OCI-LY3 (cell line): ENCODE measurements around the gene AGO3.
"Not testable (repeated sequence)": the region's sequence is repeated elsewhere in the genome, so short reads cannot be mapped to it uniquely, and the experiment has no call there.

ENCODE experiments used
- EZH2phosphoT487 ChIP-seq: fragments of 200-600 bp; shearing (Covaris generic); IDR thresholded peaks from 2 replicates; pipeline ENCODE4 v1.6.1; 2018; ENCODE audit warnings: antibody characterized with exemption, mixed run types, low read depth
- TF ChIP-seq, protein P1 (sequence below): fragments of 200-600, 300-600 bp; sonication (generic); IDR thresholded peaks from 2 replicates; pipeline ENCODE4 v1.5.1; 2014; ENCODE audit warnings: antibody characterized with exemption, low read length, low read depth

DNA sequence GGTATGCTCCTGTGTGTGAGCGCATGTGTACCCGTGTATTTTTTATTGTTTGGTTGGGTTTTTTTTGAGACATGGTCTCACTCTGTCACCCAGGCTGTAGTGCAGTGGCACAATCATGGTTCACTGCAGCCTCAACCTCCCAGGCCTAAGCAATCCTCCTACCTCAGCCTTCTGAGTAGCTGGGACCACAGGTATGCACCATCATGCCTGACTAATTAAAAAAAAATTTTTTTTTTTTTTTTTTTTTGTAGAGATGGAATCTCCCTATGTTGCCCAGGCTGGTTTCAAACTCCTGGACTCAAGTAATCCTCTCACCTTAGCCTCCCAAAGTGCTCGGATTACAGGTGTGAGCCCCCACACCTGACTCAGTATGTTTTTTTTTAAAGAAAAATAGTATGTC, 41.7 kb downstream of the AGO3 start:
- TF ChIP-seq, protein P1, sequence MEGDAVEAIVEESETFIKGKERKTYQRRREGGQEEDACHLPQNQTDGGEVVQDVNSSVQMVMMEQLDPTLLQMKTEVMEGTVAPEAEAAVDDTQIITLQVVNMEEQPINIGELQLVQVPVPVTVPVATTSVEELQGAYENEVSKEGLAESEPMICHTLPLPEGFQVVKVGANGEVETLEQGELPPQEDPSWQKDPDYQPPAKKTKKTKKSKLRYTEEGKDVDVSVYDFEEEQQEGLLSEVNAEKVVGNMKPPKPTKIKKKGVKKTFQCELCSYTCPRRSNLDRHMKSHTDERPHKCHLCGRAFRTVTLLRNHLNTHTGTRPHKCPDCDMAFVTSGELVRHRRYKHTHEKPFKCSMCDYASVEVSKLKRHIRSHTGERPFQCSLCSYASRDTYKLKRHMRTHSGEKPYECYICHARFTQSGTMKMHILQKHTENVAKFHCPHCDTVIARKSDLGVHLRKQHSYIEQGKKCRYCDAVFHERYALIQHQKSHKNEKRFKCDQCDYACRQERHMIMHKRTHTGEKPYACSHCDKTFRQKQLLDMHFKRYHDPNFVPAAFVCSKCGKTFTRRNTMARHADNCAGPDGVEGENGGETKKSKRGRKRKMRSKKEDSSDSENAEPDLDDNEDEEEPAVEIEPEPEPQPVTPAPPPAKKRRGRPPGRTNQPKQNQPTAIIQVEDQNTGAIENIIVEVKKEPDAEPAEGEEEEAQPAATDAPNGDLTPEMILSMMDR, result not testable (repeated sequence)
- TF ChIP-seq EZH2phosphoT487, result not testable (repeated sequence)
